Activated CD4-positive, alpha-beta T cell treated with anti-CD3 and anti-CD28 coated beads, Interleukin-2, amount 50 U/mL, for 4 hours (primary cell): Measurements from ENCODE around the gene TMEM117.
"Not testable (repeated sequence)": the region's sequence is repeated elsewhere in the genome, so short reads cannot be mapped to it uniquely, and the experiment has no call there.

ENCODE experiments used
- DNase-seq, 2 experiments: peaks; one replicate each; pipeline ENCODE4 v3.0.0-alpha.2; 2020

Gene TMEM117

GRCh38 chr12:44029194-44029593 is 193.3 kb downstream of the TMEM117 start:
- DNase-seq: no peak

GRCh38 chr12:44031472-44032185 is 195.7 kb downstream of the TMEM117 start:
- DNase-seq: no peak

- no peak for DNase-seq
These were observed 199.0 kb downstream of the TMEM117 start for GRCh38 chr12:44034906-44035305.

- no peak for DNase-seq
These were observed 201.1 kb downstream of the TMEM117 start for GRCh38 chr12:44036875-44037443.

DNA sequence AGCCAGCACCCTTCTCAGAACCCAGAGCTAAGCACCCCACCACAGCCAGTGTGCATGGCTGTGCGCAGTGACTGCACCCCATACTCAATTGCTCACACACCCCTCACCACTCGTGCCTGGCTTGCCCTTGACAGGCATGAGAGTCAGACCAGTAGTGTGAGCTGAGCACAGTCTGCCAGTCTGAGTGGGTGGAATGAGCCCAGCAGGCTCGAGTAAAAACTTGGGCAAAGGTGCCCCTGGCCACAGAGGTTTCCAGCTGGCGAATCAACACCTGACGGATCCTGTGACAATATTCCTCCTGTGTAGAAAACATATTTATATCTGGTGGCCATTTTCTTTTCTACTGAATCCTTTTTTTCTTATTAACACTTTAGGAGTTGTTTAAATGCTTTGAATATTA is 202.5 kb downstream of the TMEM117 start:
- no peak for DNase-seq

- not testable (repeated sequence) for DNase-seq
These were observed 208.6 kb downstream of the TMEM117 start for GRCh38 chr12:44044491-44044890.

- no peak for DNase-seq
These were observed 211.0 kb downstream of the TMEM117 start for GRCh38 chr12:44046732-44047417.

- DNase-seq: no peak
These were observed 216.7 kb downstream of the TMEM117 start for GRCh38 chr12:44052554-44052953.

- no peak for DNase-seq
These were observed 217.8 kb downstream of the TMEM117 start for GRCh38 chr12:44053549-44054127.

- no peak for DNase-seq
These were observed 218.4 kb downstream of the TMEM117 start for GRCh38 chr12:44054281-44054680.

DNA sequence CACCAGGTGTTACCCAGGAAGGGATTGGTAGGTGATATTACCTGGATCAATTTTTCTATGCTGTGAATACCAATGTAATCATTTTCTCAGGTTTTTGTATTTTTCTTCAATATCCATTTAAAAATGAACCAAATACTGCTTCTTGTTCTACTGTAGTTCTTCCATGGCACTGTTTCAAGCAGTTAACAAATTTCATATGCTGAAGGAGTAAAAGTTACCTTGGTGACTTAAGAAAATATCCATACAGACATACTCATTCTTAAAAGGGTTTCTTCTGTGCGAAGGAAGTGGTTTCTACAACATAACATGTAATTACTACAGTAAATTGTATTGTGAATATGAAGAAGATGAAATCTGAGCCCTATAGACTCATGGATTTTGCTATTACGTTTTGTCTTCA is 222.5 kb downstream of the TMEM117 start:
- DNase-seq: no peak

DNA sequence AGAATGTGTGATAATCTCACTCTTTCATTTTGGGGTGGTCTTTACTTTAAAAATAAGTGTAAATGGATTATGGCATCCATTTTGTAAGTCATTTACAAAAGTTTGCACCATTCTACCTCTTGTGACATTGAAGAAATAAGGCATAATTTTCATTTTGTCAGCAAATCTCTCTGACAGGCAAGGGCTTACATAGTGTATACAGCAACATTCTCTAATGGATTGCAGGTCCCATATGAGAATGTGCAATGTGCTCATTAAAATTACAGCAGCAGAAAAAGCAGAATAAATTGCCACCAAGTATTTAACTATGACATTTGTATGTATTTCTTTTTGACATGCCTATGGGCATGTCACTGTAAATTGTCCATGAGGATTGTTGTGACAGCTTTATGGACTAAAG is 223.6 kb downstream of the TMEM117 start:
- DNase-seq: no peak

DNA sequence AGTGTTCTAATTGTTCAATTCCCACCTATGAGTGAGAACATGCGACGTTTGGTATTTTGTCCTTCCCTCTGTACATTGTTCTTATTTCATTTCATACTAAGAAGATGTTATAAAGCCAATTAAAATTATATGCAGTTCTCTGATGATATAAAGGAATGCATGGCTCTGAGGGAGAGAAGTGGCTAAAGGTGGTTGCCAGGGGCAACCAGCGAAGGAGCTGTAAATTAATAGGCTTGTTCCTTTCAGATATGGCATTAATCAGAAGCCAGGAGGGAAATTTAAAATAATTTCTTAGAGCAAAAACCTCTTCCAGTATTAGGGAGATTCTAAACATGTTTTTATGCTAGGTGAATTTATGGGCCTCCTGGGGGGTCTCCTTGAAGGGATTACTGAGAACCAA is 227.8 kb downstream of the TMEM117 start:
- DNase-seq: no peak

DNA sequence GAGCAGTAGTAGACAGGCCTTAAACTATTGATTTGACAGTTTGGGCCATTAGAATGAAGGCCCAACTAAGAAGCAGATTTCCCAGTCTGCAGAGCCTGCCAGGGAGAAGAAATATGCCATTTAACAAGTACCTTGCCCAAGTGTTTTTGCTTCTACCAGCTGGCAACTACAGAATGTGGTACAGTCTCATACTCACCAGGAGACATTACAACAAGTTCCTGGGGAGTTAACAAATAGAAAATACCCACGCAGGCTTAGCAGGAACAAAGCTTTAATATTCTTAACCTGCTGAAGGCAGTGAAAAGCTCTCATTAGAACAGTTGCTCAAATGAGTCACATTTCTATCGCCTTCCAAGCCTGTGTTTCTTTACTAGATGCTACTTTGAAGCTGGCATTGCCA is 241.0 kb downstream of the TMEM117 start:
- no peak for DNase-seq

DNA sequence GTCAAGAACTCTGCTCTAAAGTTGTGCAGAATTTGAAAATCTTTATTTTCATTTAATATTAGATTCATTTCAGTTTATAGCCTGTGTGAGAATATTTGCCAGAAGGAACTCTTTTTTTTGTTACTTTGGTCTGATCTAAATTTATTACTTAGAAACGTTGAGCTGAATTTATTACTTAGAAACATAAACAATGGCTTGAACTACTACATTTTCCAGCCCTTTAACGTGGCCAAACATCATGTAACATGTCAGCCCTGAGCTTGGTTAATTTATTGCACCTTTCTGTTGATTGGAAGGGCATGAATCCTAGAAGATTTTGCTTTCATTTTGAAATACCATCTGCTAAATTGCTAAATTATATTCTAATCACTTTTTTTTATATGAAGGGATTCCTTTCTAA is 241.4 kb downstream of the TMEM117 start:
- no peak for DNase-seq

DNA sequence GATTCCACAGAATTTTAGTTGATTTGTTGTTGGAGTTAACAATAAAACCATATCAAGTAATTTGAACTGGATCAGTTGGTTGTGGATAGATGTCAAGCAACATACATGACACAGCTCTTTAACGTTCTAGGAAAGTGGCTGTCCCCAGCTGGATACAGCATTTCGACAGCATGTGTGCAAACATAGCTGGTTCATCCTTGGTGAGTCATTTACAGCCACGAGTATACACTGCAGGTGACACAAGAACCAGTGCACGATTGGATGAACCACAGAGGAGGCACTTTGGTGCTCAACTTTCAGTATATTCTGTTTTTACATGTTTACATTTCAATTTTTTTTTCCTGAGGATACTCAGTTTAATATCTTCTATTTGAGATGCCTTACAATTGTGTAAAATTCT is 242.4 kb downstream of the TMEM117 start:
- DNase-seq: no peak

- no peak for DNase-seq
These were observed 252.8 kb downstream of the TMEM117 start for GRCh38 chr12:44088647-44089046.

DNA sequence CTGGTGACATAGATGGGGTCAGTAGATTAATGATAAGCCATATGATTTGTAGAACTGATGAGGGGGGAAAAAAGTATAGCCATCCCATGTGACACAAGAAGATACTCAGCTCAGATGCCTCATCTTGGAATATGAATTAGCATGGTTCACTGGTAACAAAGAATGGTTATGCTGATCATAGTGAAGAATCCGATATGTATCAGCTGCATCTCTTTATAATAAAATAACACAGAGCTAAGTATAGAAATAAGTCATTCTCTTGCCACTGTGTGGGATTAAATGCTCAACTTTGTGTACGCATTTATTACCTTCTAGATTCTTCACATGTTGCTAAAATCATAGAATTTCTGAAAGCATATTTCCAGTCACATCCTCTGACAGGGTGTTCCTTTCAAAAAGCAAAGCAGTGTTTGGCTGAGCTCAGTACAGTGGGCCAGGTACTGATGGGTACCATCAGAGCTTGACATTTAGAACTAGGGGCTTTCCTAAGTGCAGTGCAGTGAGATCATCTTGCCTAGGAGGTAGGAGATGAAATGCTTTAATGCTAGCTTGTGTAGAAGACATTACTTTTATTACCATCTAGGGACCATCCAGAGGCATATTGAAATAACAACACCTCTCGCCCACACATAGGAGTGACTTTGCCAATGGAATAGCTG is 256.2 kb downstream of the TMEM117 start:
- DNase-seq: no peak

GRCh38 chr12:44098786-44099185 is 262.9 kb downstream of the TMEM117 start:
- no peak for DNase-seq

DNA sequence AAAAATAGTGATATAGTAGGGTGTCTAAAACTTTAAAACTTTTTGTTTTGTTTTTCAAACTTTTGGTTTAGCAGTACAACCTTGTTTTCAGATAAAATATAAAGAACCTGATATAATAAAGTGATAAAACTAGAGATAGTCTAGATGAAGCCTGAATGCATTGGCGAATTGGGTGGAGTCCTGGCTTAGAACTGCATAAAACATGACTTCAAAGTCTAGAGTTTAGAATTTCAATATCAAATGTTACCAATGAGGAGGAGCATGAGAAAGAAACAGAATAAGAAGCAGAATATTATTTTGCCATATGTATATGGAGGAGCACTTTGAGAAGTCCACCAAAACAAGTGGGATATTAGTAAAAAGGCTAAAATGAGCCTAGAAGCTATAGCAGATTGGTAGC is 263.6 kb downstream of the TMEM117 start:
- DNase-seq: no peak

- no peak for DNase-seq
These were observed 264.4 kb downstream of the TMEM117 start for GRCh38 chr12:44100264-44100663.

DNA sequence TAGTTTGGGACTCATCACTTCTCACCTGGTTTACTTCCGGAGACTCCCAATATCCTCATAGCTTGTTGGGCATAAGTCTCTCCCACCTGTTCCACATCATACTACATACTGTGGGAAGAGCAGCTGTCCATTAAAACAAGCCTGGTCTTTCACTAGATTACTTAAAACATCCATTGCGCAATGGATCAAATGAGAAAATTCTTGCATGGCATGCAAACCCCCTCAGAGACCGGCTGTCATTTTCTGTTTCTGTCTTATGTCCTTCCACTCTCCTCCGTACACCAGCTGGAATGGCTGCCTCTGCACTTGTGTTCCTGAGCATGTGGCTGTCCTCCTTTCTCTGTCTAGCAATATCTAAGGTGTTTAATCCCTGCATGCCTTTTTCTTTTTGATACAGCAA is 265.6 kb downstream of the TMEM117 start:
- DNase-seq: no peak

DNA sequence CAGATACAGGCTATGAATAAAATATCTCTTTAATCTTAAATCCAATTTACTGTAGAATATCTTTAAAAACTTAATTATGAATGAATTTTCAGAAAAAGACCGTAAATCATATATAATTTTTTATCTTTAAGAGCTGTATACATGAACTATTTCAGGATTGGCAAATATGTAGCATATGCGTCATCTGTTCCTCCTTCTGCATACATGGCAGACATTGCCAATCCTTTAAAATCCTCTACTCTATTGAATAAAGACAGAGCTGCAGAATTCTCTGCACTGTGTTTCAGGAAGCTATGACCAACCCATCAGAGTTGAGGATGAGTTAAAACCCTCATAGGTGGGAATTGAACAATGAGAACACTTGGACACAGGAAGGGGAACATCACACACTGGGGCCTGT is 279.0 kb downstream of the TMEM117 start:
- DNase-seq: no peak

- no peak for DNase-seq
These were observed 281.5 kb downstream of the TMEM117 start for GRCh38 chr12:44117337-44117736.
